SU-DHL-6 (cell line): ENCODE measurements around the gene MYOD1.

Experiments used
- H2AFZ ChIP-seq: fragments of 200-600 bp; sonication (generic); 2 replicates; pipeline ENCODE4 v1.6.1; 2014; ENCODE audit warnings: low read depth, mild to moderate bottlenecking, moderate library complexity, mixed read lengths, antibody characterized with exemption, low read length; ENCODE audit not compliant: severe bottlenecking
- H3F3A ChIP-seq: fragments of 200-600 bp; shearing (Covaris generic); 2 replicates; pipeline ENCODE4 v1.6.0; 2016; ENCODE audit warnings: antibody characterized with exemption, mild to moderate bottlenecking; ENCODE audit not compliant: insufficient read depth
- H3K27ac ChIP-seq: fragments of 200-600 bp; sonication (generic); 2 replicates; pipeline ENCODE4 v1.5.1; 2016; ENCODE audit warnings: low read depth, mild to moderate bottlenecking, low read length, moderate library complexity, mixed read lengths
- H3K27me3 ChIP-seq: fragments of 200-600 bp; sonication (generic), shearing (Covaris generic); 2 replicates; pipeline ENCODE4 v1.6.0; 2014; ENCODE audit warnings: mild to moderate bottlenecking, low read length
- H3K36me3 ChIP-seq: fragments of 200-600 bp; sonication (generic); 2 replicates; pipeline ENCODE4 v1.6.1; 2014; ENCODE audit warnings: mild to moderate bottlenecking, low read length, mixed read lengths
- H3K4me2 ChIP-seq: fragments of 300-600, 200-600 bp; shearing (Covaris generic), sonication (generic); 2 replicates; pipeline ENCODE4 v1.6.0; 2014; ENCODE audit warnings: low read length, low read depth, mild to moderate bottlenecking; ENCODE audit not compliant: poor library complexity, severe bottlenecking
- H3K4me3 ChIP-seq: fragments of 200-600 bp; sonication (generic); 2 replicates; pipeline ENCODE4 v1.5.1; 2014; ENCODE audit warnings: antibody characterized with exemption, low read length, mild to moderate bottlenecking, mixed read lengths; ENCODE audit not compliant: insufficient read depth, poor library complexity, severe bottlenecking
- H3K79me2 ChIP-seq: fragments of 200-600 bp; sonication (generic); 2 replicates; pipeline ENCODE4 v1.6.1; 2014; ENCODE audit warnings: mild to moderate bottlenecking, low read length, moderate library complexity; ENCODE audit not compliant: insufficient read depth
- H3K9ac ChIP-seq: fragments of 200-600 bp; sonication (generic); 2 replicates; pipeline ENCODE4 v1.7.0; 2014; ENCODE audit warnings: mild to moderate bottlenecking, low read length
- H3K9me2 ChIP-seq: fragments of 200-600 bp; sonication (generic); replicated peaks from 2 replicates; pipeline ENCODE4 v1.6.1; 2014; ENCODE audit warnings: low read length; ENCODE audit not compliant: insufficient read depth
- H3K9me3 ChIP-seq: fragments of 200-600 bp; sonication (generic); 2 replicates; pipeline ENCODE4 v1.6.1; 2014; ENCODE audit warnings: low read length, mixed read lengths; ENCODE audit not compliant: insufficient read depth
- H4K20me1 ChIP-seq: fragments of 200-600 bp; sonication (generic); 2 replicates; pipeline ENCODE4 v1.6.1; 2014; ENCODE audit warnings: low read depth, mild to moderate bottlenecking, antibody characterized with exemption, low read length, moderate library complexity, mixed read lengths
- EZH2phosphoT487 ChIP-seq: fragments of 200-600 bp; sonication (generic), shearing (Covaris generic); conservative IDR thresholded peaks from 2 replicates; pipeline ENCODE4 v1.6.1; 2018; ENCODE audit warnings: mild to moderate bottlenecking, antibody characterized with exemption, low read length, moderate library complexity, mixed read lengths
- TF ChIP-seq, protein P1 (sequence below): fragments of 200-600 bp; sonication (generic); IDR thresholded peaks from one replicate; pipeline ENCODE4 v1.5.1; 2017; ENCODE audit warnings: antibody characterized with exemption, mild to moderate bottlenecking, low read length, moderate library complexity; ENCODE audit not compliant: insufficient read depth, poor library complexity, severe bottlenecking

The MYOD1 gene

DNA sequence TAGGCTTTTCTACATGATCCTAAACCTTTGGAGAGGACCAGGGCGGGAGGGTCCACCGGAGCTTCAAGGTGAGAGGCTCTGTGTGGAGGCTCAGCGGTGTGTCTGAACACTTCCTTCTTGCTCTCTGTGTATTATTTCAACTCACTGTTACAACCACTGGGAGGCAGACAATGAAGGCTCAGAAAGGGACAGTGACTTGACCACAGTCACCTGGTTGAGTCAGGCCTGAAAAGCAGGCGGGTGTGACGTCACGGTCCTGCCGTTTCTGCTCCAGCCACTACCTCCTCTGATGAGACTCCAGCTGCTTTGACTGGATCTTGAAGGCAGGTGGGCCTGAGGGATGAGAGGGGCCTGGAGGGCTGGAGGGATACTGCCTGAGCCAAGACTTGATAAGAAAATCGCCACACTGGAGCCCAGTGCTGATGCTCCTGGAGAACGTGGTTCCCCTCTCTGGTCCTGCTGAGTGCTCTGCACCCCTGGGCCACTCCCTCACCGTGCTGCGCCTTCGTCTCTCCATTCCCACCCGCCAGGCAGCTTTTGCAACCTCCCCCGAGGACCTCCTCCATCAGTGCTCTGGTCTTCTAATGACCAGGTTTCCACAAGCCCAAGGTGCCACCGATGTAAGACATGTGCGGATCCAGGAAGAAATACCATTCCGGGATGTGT is 43.1 kb downstream of the MYOD1 start:
- Histone ChIP-seq H3K36me3 (no peaks in the 10 kb centered on the region), H3K27ac (no peak overlapping the region), H3K9me3 (no peaks in the 10 kb centered on the region), H4K20me1 (no peaks in the 10 kb centered on the region), H3K9ac (no peak overlapping the region), H3K4me2 (no peak overlapping the region), H3F3A (no peaks in the 10 kb centered on the region), H3K79me2 (no peaks in the 10 kb centered on the region), H3K27me3 (no peaks in the 10 kb centered on the region), H3K4me3 (no peak overlapping the region), H3K9me2 (no peaks in the 10 kb centered on the region), H2AFZ (no peak overlapping the region)
- TF ChIP-seq, protein P1, sequence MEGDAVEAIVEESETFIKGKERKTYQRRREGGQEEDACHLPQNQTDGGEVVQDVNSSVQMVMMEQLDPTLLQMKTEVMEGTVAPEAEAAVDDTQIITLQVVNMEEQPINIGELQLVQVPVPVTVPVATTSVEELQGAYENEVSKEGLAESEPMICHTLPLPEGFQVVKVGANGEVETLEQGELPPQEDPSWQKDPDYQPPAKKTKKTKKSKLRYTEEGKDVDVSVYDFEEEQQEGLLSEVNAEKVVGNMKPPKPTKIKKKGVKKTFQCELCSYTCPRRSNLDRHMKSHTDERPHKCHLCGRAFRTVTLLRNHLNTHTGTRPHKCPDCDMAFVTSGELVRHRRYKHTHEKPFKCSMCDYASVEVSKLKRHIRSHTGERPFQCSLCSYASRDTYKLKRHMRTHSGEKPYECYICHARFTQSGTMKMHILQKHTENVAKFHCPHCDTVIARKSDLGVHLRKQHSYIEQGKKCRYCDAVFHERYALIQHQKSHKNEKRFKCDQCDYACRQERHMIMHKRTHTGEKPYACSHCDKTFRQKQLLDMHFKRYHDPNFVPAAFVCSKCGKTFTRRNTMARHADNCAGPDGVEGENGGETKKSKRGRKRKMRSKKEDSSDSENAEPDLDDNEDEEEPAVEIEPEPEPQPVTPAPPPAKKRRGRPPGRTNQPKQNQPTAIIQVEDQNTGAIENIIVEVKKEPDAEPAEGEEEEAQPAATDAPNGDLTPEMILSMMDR: no peak
- TF ChIP-seq EZH2phosphoT487: no peak

DNA sequence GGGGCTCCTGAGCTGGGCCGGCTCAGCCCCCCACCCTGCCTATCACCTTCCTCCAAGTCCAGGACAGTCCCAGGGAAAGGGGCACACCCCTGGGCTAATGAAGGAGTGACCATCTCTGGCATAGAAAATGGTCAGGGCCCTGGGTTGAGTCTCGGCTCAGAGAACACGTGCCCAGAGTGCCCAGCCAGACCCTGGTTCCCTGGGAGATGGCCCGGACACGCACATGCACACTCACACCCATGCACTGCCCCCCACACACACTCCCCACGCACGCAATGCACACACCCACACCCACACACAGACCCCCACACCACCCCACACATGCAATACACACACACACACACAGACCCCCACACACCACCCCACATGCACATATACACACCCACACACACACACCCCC is 43.9 kb downstream of the MYOD1 start:
- no peaks in the 10 kb centered on the region for H4K20me1 ChIP-seq
- no peak overlapping the region for H3K9ac ChIP-seq
- no peak overlapping the region for H3K4me2 ChIP-seq
- no peaks in the 10 kb centered on the region for H3K27me3 ChIP-seq
- no peak overlapping the region for H2AFZ ChIP-seq
- H3K9me3 ChIP-seq: no peaks in the 10 kb centered on the region
- H3K4me3 ChIP-seq: no peak overlapping the region
- TF ChIP-seq, protein P1: no peak
- TF ChIP-seq EZH2phosphoT487: no peak
- H3F3A ChIP-seq: no peaks in the 10 kb centered on the region
- no peak overlapping the region for H3K27ac ChIP-seq
- no peaks in the 10 kb centered on the region for H3K79me2 ChIP-seq
- no peaks in the 10 kb centered on the region for H3K9me2 ChIP-seq
- no peaks in the 10 kb centered on the region for H3K36me3 ChIP-seq

DNA sequence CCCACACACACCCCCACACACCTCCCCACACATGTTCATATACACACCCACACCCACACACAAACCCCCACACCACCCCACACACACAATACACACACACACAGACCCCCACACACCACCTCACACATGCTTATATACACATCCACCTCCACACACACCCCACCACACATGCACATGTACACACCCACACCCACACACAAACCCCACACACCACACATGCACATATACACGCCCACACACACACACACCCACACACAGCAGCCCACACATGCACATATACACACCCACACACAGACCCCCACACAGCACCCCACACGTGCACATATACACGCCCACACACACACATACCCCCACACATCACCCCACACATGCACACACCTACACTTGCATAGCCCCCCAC is 44.3 kb downstream of the MYOD1 start:
- no peak for TF ChIP-seq EZH2phosphoT487
- H4K20me1 ChIP-seq: no peaks in the 10 kb centered on the region
- H3K9me2 ChIP-seq: no peaks in the 10 kb centered on the region
- H3K27ac ChIP-seq: no peak overlapping the region
- H3K9ac ChIP-seq: no peak overlapping the region
- H3K36me3 ChIP-seq: no peaks in the 10 kb centered on the region
- no peaks in the 10 kb centered on the region for H3K9me3 ChIP-seq
- H3K27me3 ChIP-seq: no peaks in the 10 kb centered on the region
- H3K4me3 ChIP-seq: no peak overlapping the region
- H3F3A ChIP-seq: no peaks in the 10 kb centered on the region
- no peak overlapping the region for H3K4me2 ChIP-seq
- no peak overlapping the region for H2AFZ ChIP-seq
- no peaks in the 10 kb centered on the region for H3K79me2 ChIP-seq

DNA sequence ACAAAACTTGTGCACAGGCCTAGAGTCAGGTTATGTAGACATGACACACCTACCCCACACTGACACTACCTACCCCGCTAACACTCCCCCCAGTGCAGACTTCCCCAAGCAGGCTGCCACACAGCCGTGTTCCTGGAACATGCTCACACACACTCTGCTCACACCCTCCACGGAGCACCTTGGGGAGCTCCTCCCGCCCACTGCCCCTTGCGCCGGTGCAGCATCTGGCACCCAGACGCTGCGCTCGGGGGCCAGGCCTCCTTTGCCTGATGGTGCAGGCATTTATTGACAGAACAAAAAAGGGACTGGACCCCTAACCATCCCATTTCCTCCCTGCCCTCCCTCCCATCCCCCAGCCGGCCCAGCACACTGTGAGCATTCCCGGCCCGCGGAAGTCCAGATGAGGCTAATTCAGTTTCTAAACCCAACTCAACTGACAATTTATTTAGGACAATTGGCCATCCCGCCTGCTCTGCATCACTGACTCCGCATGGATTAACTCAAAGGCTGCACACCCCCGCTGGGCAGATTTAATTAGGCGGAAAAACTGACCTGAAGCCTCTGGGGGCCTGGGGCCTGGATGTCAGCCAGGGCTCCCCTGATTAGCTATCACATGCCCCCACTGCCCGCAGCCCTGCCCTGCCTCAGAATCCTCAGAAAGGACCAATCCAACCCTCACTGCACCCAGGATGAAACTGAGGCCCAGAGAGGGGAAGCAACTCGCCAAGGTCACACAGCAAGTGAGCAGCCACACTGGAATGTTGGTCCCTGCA is 45.3 kb downstream of the MYOD1 start:
- Histone ChIP-seq H2AFZ (no peak overlapping the region), H3K4me2 (no peak overlapping the region), H3K27ac (no peak overlapping the region)

More for the DNA sequence above, 45.3 kb downstream of the MYOD1 start:
- no peaks in the 10 kb centered on the region for H4K20me1 ChIP-seq
- H3K9me3 ChIP-seq: no peaks in the 10 kb centered on the region
- no peak overlapping the region for H3K9ac ChIP-seq
- no peaks in the 10 kb centered on the region for H3K27me3 ChIP-seq
- H3K4me3 ChIP-seq: no peak overlapping the region
- no peaks in the 10 kb centered on the region for H3K79me2 ChIP-seq
- H3K36me3 ChIP-seq: no peaks in the 10 kb centered on the region
- H3F3A ChIP-seq: no peaks in the 10 kb centered on the region
- TF ChIP-seq EZH2phosphoT487: no peak
- TF ChIP-seq, protein P1: no peak
- no peaks in the 10 kb centered on the region for H3K9me2 ChIP-seq
